PFSK-1 (cell line): Measurements from ENCODE around the gene DNAJB5.

Experiments
- FOXP2 ChIP-seq: optimal IDR thresholded peaks from 2 replicates; pipeline ENCODE3; 2011; ENCODE audit warnings: borderline replicate concordance, control low read depth, inconsistent platforms; ENCODE audit not compliant: insufficient read depth; ENCODE audit errors: extremely low read length, extremely low read depth
- POLR2AphosphoS5 ChIP-seq: IDR thresholded peaks from 2 replicates; pipeline ENCODE4 v1.6.1; 2012; ENCODE audit warnings: low read depth, mild to moderate bottlenecking, control low read depth, low read length, moderate library complexity
- SIN3A ChIP-seq: IDR thresholded peaks from 2 replicates; pipeline ENCODE4 v1.6.1; 2012; ENCODE audit warnings: mild to moderate bottlenecking, low read length, moderate library complexity, borderline replicate concordance; ENCODE audit not compliant: insufficient read depth
- TAF1 ChIP-seq: IDR thresholded peaks from 2 replicates; pipeline ENCODE4 v1.6.1; 2012; ENCODE audit warnings: low read length, control low read depth, borderline replicate concordance; ENCODE audit not compliant: insufficient read depth
- TF ChIP-seq, protein P1 (sequence below), 2 experiments: IDR thresholded peaks; 2 replicates each; pipeline versions ENCODE4 v1.6.1 to v1.8.0; 2011 to 2012; ENCODE audit warnings: low read depth in 2 of 2, low read length in 2 of 2, control low read depth in 1 of 2, inconsistent platforms in 1 of 2, mild to moderate bottlenecking in 1 of 2, moderate library complexity in 1 of 2; ENCODE audit not compliant: insufficient read depth in 1 of 2

DNA sequence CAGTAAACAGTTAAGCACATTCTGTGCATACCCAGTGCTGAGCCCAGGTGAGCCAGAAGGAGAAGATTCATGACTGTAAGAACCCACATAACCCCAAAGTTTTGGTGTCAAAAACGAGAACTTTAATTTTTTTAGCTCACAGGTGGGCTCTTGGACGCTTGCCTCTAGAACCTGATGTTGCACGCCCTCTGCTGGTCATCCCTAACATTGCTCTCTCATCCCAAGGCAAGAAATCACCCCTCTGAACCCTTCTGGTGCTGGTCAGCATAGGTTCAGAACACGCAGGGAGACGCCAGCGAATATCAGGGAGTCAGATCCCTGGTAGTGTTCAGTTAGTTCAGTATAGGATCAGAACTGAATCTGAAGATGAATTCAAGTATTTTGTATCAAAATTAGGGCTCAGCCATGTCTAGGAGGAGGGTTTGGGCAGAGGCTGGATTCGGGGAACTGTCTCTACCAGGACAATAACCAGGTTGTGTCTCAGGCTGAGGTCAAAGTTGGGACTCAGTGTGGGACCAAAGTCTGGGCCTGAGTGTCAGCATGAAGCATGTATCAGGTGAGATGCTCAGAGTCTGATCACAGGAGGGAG lies 4.1 kb upstream of the DNAJB5 start:
- TF ChIP-seq SIN3A (no peak), TAF1 (no peak), POLR2AphosphoS5 (no peak), FOXP2 (no peak)
- TF ChIP-seq, protein P1, sequence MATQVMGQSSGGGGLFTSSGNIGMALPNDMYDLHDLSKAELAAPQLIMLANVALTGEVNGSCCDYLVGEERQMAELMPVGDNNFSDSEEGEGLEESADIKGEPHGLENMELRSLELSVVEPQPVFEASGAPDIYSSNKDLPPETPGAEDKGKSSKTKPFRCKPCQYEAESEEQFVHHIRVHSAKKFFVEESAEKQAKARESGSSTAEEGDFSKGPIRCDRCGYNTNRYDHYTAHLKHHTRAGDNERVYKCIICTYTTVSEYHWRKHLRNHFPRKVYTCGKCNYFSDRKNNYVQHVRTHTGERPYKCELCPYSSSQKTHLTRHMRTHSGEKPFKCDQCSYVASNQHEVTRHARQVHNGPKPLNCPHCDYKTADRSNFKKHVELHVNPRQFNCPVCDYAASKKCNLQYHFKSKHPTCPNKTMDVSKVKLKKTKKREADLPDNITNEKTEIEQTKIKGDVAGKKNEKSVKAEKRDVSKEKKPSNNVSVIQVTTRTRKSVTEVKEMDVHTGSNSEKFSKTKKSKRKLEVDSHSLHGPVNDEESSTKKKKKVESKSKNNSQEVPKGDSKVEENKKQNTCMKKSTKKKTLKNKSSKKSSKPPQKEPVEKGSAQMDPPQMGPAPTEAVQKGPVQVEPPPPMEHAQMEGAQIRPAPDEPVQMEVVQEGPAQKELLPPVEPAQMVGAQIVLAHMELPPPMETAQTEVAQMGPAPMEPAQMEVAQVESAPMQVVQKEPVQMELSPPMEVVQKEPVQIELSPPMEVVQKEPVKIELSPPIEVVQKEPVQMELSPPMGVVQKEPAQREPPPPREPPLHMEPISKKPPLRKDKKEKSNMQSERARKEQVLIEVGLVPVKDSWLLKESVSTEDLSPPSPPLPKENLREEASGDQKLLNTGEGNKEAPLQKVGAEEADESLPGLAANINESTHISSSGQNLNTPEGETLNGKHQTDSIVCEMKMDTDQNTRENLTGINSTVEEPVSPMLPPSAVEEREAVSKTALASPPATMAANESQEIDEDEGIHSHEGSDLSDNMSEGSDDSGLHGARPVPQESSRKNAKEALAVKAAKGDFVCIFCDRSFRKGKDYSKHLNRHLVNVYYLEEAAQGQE (IDR thresholded peaks at IDR 0.05; ENCODE audit: insufficient read depth in 1 of 2, low read depth in 2 of 2, low read length in 2 of 2), result peak in 1 of 2 experiments; percentile 75; a peak in 2 of 4 replicates
